ENCODE data around the gene EHMT1. TPM values are rescaled to one million over a fixed set of nuclear protein-coding genes. Genes with fewer than 3 reads are reported as not detected.

Gene EHMT1
- polyA plus RNA-seq, 3 donors, result 10.1 to 46.5 (median 15.0) TPM

- H3K27ac Mint-ChIP-seq, result no peak overlapping the region
- peaks cover 16% of the 10 kb centered on the region for H3K79me2 ChIP-seq (ENCODE audit: insufficient read depth, low read length)
- H3K36me3 Mint-ChIP-seq, result peaks cover 30 to 42% of the 10 kb centered on the region in 2 donors
- no peak for DNase-seq
- no peak overlapping the region for H2AFZ ChIP-seq (ENCODE audit: insufficient read depth, low read depth, low read length, poor library complexity, severe bottlenecking)
- peaks cover 8% of the 10 kb centered on the region for H4K20me1 ChIP-seq (ENCODE audit: insufficient read depth, low read length)
- peak overlapping the region in 1 of 2 donors; percentile 79 for H3K4me3 Mint-ChIP-seq
- intact Hi-C loops (cut with micrococcal nuclease), result loop anchor here in 1 of 2 donors (2.0 kb wide), 1 partner anchor 18 kb away; no protein-coding TSS in a partner anchor
- 100% methylated on average over 3 of the region's 6 CpGs for WGBS (ENCODE audit: insufficient coverage)
- no peak overlapping the region for H3K27ac ChIP-seq (ENCODE audit: low read depth in 1 of 2, low read length in 2 of 2)
- peak overlapping the region; percentile 83 for H3K4me2 ChIP-seq (replicated peaks; ENCODE audit: extremely low read depth, low read length, poor library complexity, severe bottlenecking)
- peaks cover 28 to 37% of the 10 kb centered on the region in 2 donors for H3K4me1 ChIP-seq (ENCODE audit: control insufficient read depth in 1 of 2, insufficient read depth in 2 of 2, low read length in 2 of 2)
- H3K27me3 Mint-ChIP-seq (ENCODE audit: low read depth in 3 of 3), result peaks cover 0 to 3% (median 0%) of the 10 kb centered on the region in 3 donors
- H3K9me3 ChIP-seq (replicated peaks in 1 of 2; ENCODE audit: control insufficient read depth in 1 of 2, insufficient read depth in 1 of 2, low read length in 2 of 2), result no peaks in the 10 kb centered on the region
- peaks cover 28% of the 10 kb centered on the region for H3K4me1 Mint-ChIP-seq
- H3K36me3 ChIP-seq (replicated peaks in 1 of 2; ENCODE audit: control insufficient read depth in 1 of 2, insufficient read depth in 2 of 2, low read length in 2 of 2), result peaks cover 24 to 32% of the 10 kb centered on the region in 2 donors
- TF ChIP-seq, protein P1, sequence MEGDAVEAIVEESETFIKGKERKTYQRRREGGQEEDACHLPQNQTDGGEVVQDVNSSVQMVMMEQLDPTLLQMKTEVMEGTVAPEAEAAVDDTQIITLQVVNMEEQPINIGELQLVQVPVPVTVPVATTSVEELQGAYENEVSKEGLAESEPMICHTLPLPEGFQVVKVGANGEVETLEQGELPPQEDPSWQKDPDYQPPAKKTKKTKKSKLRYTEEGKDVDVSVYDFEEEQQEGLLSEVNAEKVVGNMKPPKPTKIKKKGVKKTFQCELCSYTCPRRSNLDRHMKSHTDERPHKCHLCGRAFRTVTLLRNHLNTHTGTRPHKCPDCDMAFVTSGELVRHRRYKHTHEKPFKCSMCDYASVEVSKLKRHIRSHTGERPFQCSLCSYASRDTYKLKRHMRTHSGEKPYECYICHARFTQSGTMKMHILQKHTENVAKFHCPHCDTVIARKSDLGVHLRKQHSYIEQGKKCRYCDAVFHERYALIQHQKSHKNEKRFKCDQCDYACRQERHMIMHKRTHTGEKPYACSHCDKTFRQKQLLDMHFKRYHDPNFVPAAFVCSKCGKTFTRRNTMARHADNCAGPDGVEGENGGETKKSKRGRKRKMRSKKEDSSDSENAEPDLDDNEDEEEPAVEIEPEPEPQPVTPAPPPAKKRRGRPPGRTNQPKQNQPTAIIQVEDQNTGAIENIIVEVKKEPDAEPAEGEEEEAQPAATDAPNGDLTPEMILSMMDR (IDR thresholded peaks at IDR 0.05), result no peak
- no peaks in the 10 kb centered on the region for H3K27me3 ChIP-seq (ENCODE audit: control insufficient read depth in 2 of 2, insufficient read depth in 2 of 2, low read length in 2 of 2)
- peaks cover 0 to 2% (median 0%) of the 10 kb centered on the region in 7 donors for H3K9me3 Mint-ChIP-seq
- H3K4me3 ChIP-seq (replicated peaks in 1 of 3; ENCODE audit: low read depth in 2 of 3, low read length in 3 of 3), result no peak overlapping the region
- no peak overlapping the region for H3K9ac ChIP-seq (ENCODE audit: insufficient read depth, low read length, poor library complexity, severe bottlenecking)
Observed at GRCh38 chr9:137588891-137589290, 29.9 kb upstream of the EHMT1 start.

DNA sequence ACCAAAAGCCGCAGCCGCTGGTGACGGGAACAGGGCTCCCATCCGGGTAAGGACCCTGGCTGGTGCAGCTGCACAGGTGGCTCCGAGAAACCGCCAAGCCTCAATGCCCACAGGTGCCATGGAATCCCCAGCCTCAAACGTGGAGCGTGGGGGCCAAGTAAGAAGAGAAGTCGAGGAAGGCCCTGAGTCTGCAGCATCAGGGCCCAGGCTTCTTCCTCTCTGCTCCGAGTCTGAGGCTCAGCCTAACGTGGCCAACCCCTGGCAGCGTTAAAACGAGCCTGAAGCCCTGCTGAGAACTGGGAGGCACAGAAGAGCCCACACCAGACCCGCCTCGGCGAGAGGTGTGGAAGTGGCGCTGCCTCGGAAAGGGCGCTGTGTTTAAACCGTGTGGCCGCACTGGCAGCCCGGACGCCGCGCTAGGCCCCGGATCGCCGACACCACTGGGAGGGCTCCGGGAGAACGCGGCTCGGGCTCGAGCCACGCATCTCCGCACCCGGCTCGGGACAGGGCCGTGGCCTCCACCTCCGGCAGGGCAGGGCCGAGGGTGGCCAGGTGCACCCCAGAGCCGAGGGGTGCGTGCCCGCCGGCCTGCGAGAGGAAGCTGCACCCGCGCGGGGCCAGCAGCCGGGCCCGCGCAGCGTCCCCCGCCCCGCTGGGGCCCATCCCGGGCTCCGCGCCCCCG lies 29.2 kb upstream of the EHMT1 start:
- no peak for DNase-seq
- Mint-ChIP-seq H3K36me3 (peaks cover 30 to 38% of the 10 kb centered on the region in 2 donors), H3K27ac (peak overlapping the region in 2 of 7 donors; percentile 5 to 71), H3K4me3 (peak overlapping the region; percentile 79 to 87), H3K4me1 (peaks cover 28% of the 10 kb centered on the region), H3K27me3 (ENCODE audit: low read depth in 3 of 3) (peaks cover 0 to 4% (median 0%) of the 10 kb centered on the region in 3 donors), H3K9me3 (peaks cover 0 to 2% (median 0%) of the 10 kb centered on the region in 7 donors)
- 11% methylated on average over 58 of the region's 58 CpGs for WGBS (ENCODE audit: insufficient coverage)
- intact Hi-C loops (cut with micrococcal nuclease), result loop anchor here (2.0 kb wide), 2 partner anchors 15 to 17 kb away; partner anchors contain the start of gene ARRDC1 (in 1 of the 2)
- H3K27me3 ChIP-seq (ENCODE audit: control insufficient read depth in 2 of 2, insufficient read depth in 2 of 2, low read length in 2 of 2), result no peaks in the 10 kb centered on the region
- H3K36me3 ChIP-seq (replicated peaks in 1 of 2; ENCODE audit: control insufficient read depth in 1 of 2, insufficient read depth in 2 of 2, low read length in 2 of 2), result peaks cover 24 to 29% of the 10 kb centered on the region in 2 donors
- H3K4me1 ChIP-seq (ENCODE audit: control insufficient read depth in 1 of 2, insufficient read depth in 2 of 2, low read length in 2 of 2), result peaks cover 28 to 37% of the 10 kb centered on the region in 2 donors
- peaks cover 8% of the 10 kb centered on the region for H4K20me1 ChIP-seq (ENCODE audit: insufficient read depth, low read length)
- peak overlapping the region; percentile 65 for H2AFZ ChIP-seq (ENCODE audit: insufficient read depth, low read depth, low read length, poor library complexity, severe bottlenecking)
- H3K9ac ChIP-seq (ENCODE audit: insufficient read depth, low read length, poor library complexity, severe bottlenecking), result peak overlapping the region; percentile 59
- no peak overlapping the region for H3K27ac ChIP-seq (ENCODE audit: low read depth in 1 of 2, low read length in 2 of 2)
- H3K4me2 ChIP-seq (replicated peaks; ENCODE audit: extremely low read depth, low read length, poor library complexity, severe bottlenecking), result peak overlapping the region; percentile 83
- H3K9me3 ChIP-seq (replicated peaks in 1 of 2; ENCODE audit: control insufficient read depth in 1 of 2, insufficient read depth in 1 of 2, low read length in 2 of 2), result no peaks in the 10 kb centered on the region
- peak overlapping the region; percentile 29 to 72 (median 31) for H3K4me3 ChIP-seq (replicated peaks in 1 of 3; ENCODE audit: low read depth in 2 of 3, low read length in 3 of 3)
- TF ChIP-seq, protein P1 (IDR thresholded peaks at IDR 0.05), result no peak
- peaks cover 16% of the 10 kb centered on the region for H3K79me2 ChIP-seq (ENCODE audit: insufficient read depth, low read length)
